ENCODE results near the gene PNPLA7. TPM values are rescaled to one million over a fixed set of nuclear protein-coding genes. Genes with fewer than 3 reads are reported as not detected.

PNPLA7 gene
- total RNA-seq, 1 experiment from 2014 or later: 0.77 TPM

DNA sequence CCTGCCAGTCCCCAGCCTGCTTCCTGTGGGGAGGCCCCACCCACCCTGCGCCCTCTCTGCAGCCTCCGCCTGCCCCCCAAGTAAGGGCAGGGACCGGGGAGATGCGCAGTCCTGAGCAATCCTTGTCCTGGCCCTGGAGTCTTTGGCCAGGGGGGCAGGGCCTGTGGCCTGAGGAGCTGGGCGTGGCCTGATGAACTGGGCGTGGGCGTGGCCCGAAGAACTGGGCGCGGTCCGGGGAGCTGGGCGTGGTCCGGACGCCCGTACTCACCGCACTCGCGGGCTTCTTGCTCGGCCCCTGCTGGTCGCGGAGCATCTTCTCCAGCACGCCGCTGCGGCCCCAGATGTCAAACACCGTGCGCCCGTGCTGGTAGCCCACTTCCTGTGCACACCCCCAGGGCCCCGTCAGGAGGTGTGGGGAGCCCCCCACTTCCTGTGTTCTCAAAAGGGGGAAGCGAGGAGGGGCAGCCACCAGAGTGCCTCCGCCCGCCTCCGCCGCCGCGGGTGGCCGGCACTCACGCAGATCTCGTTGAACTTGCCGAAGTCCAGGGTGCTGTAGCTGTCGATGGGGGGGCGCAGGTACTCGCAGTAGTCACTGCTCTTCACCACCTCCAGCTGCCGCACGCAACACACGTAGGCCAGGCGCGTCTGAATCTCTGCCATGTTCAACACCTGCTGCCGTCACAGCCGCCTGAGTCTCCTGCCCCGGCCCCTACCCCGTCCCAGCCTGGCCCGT, 88.4 kb downstream of the PNPLA7 start:
- no peaks in the 10 kb centered on the region for H3K9me2 ChIP-seq (replicated peaks; ENCODE audit: low read length)
- no peak for ATAC-seq
- H3K9ac ChIP-seq (ENCODE audit: low read length): no peak overlapping the region
- ChIA-PET POLR2A (ENCODE audit: unreplicated experiment) (no interaction called here), CTCF (no interaction called here)
- H4K20me1 ChIP-seq (ENCODE audit: low read length): no peaks in the 10 kb centered on the region
- H3K36me3 ChIP-seq (ENCODE audit: low read depth, low read length): no peaks in the 10 kb centered on the region
- intact Hi-C loops (cut with micrococcal nuclease): no loop called here
- peaks cover 4% of the 10 kb centered on the region; the same call in 1 of the 2 replicates for H3K4me1 ChIP-seq (ENCODE audit: insufficient read depth, low read length)
- no peaks in the 10 kb centered on the region for H3F3A ChIP-seq (ENCODE audit: low read length, unreplicated experiment)
- no peak overlapping the region for H3K4me2 ChIP-seq (ENCODE audit: low read length)
- H3K79me2 ChIP-seq (ENCODE audit: low read length): peaks cover 13% of the 10 kb centered on the region; the same call in 1 of the 2 replicates
- no peak overlapping the region for H2AFZ ChIP-seq (ENCODE audit: low read length)
- H3K27ac ChIP-seq (ENCODE audit: low read length): no peak overlapping the region
- no peak for DNase-seq
- no peaks in the 10 kb centered on the region for H3K9me3 ChIP-seq (ENCODE audit: low read length)
- H3K4me3 ChIP-seq (ENCODE audit: low read length): no peak overlapping the region
- no TSS peak for BruUV-seq (replicated peaks)
- H3K27me3 ChIP-seq (ENCODE audit: low read length): no peaks in the 10 kb centered on the region
- TF ChIP-seq EZH2phosphoT487 (IDR thresholded peaks at IDR 0.05; ENCODE audit: borderline replicate concordance, low read length) (no peak), EZH2 (IDR thresholded peaks at IDR 0.05; ENCODE audit: low read length, unreplicated experiment) (no peak)
- TF ChIP-seq, protein P1, sequence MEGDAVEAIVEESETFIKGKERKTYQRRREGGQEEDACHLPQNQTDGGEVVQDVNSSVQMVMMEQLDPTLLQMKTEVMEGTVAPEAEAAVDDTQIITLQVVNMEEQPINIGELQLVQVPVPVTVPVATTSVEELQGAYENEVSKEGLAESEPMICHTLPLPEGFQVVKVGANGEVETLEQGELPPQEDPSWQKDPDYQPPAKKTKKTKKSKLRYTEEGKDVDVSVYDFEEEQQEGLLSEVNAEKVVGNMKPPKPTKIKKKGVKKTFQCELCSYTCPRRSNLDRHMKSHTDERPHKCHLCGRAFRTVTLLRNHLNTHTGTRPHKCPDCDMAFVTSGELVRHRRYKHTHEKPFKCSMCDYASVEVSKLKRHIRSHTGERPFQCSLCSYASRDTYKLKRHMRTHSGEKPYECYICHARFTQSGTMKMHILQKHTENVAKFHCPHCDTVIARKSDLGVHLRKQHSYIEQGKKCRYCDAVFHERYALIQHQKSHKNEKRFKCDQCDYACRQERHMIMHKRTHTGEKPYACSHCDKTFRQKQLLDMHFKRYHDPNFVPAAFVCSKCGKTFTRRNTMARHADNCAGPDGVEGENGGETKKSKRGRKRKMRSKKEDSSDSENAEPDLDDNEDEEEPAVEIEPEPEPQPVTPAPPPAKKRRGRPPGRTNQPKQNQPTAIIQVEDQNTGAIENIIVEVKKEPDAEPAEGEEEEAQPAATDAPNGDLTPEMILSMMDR (conservative IDR thresholded peaks at IDR 0.05; ENCODE audit: low read depth, low read length): no peak

DNA sequence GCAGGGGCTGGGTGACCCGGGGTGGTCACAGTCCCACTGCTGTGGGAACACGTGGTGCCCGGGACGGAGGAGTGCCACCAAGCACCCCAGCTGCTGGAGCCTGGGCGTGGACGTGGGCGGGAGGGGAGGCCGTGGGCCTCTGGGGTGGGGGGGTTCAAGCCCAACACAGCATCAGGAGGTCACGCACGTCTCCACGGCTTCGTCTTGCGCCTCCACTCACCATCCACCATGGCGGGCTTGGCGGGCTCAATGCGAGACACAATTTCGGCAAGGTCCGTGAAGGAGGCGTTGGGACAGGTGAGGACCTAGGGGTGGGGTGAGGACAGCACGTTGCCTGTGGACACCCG, 88.9 kb downstream of the PNPLA7 start:
- H3K9me3 ChIP-seq (ENCODE audit: low read length): no peaks in the 10 kb centered on the region
- ChIA-PET POLR2A (ENCODE audit: unreplicated experiment) (no interaction called here), CTCF (no interaction called here)
- ATAC-seq (no peak), DNase-seq (no peak)
- no peaks in the 10 kb centered on the region for H3K9me2 ChIP-seq (replicated peaks; ENCODE audit: low read length)
- no peaks in the 10 kb centered on the region for H3K36me3 ChIP-seq (ENCODE audit: low read depth, low read length)
- no peaks in the 10 kb centered on the region for H3F3A ChIP-seq (ENCODE audit: low read length, unreplicated experiment)
- H3K27ac ChIP-seq (ENCODE audit: low read length): no peak overlapping the region
- peaks cover 4% of the 10 kb centered on the region; the same call in 1 of the 2 replicates for H3K4me1 ChIP-seq (ENCODE audit: insufficient read depth, low read length)
- TF ChIP-seq, protein P1 (conservative IDR thresholded peaks at IDR 0.05; ENCODE audit: low read depth, low read length): no peak
- no peak for TF ChIP-seq EZH2 (IDR thresholded peaks at IDR 0.05; ENCODE audit: low read length, unreplicated experiment)
- no peak for TF ChIP-seq EZH2phosphoT487 (IDR thresholded peaks at IDR 0.05; ENCODE audit: borderline replicate concordance, low read length)
- H3K27me3 ChIP-seq (ENCODE audit: low read length): no peaks in the 10 kb centered on the region
- H3K79me2 ChIP-seq (ENCODE audit: low read length): peaks cover 13% of the 10 kb centered on the region; the same call in 1 of the 2 replicates
- H4K20me1 ChIP-seq (ENCODE audit: low read length): no peaks in the 10 kb centered on the region
- intact Hi-C loops (cut with micrococcal nuclease): no loop called here
- BruUV-seq (replicated peaks): no TSS peak
- H3K4me3 ChIP-seq (ENCODE audit: low read length): no peak overlapping the region
- H2AFZ ChIP-seq (ENCODE audit: low read length): no peak overlapping the region
- no peak overlapping the region for H3K9ac ChIP-seq (ENCODE audit: low read length)
- H3K4me2 ChIP-seq (ENCODE audit: low read length): no peak overlapping the region
